Measurements from ENCODE around the gene SMG6.

GRCh38 chr17:2107050-2107449 lies 196.5 kb downstream of the SMG6 start:
- TF ChIP-seq, protein P1, sequence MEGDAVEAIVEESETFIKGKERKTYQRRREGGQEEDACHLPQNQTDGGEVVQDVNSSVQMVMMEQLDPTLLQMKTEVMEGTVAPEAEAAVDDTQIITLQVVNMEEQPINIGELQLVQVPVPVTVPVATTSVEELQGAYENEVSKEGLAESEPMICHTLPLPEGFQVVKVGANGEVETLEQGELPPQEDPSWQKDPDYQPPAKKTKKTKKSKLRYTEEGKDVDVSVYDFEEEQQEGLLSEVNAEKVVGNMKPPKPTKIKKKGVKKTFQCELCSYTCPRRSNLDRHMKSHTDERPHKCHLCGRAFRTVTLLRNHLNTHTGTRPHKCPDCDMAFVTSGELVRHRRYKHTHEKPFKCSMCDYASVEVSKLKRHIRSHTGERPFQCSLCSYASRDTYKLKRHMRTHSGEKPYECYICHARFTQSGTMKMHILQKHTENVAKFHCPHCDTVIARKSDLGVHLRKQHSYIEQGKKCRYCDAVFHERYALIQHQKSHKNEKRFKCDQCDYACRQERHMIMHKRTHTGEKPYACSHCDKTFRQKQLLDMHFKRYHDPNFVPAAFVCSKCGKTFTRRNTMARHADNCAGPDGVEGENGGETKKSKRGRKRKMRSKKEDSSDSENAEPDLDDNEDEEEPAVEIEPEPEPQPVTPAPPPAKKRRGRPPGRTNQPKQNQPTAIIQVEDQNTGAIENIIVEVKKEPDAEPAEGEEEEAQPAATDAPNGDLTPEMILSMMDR (IDR thresholded peaks at IDR 0.05; ENCODE audit: insufficient read depth, low read length, poor library complexity, severe bottlenecking): no peak
- TF ChIP-seq EZH2phosphoT487 (conservative IDR thresholded peaks at IDR 0.05; ENCODE audit: low read length): no peak
